GM19372 (cell line): ENCODE data around the gene SMIM29.
"Not testable (repeated sequence)": the region's sequence is repeated elsewhere in the genome, so short reads cannot be mapped to it uniquely, and the experiment has no call there.

ENCODE experiments used
- ATAC-seq: cut with Tn5 transposase; IDR thresholded peaks from one replicate; pipeline ENCODE4 v1.9.1; 2021; ENCODE audit warnings: mild to moderate bottlenecking, low read depth, moderate library complexity; ENCODE audit not compliant: unreplicated experiment

The SMIM29 gene

DNA sequence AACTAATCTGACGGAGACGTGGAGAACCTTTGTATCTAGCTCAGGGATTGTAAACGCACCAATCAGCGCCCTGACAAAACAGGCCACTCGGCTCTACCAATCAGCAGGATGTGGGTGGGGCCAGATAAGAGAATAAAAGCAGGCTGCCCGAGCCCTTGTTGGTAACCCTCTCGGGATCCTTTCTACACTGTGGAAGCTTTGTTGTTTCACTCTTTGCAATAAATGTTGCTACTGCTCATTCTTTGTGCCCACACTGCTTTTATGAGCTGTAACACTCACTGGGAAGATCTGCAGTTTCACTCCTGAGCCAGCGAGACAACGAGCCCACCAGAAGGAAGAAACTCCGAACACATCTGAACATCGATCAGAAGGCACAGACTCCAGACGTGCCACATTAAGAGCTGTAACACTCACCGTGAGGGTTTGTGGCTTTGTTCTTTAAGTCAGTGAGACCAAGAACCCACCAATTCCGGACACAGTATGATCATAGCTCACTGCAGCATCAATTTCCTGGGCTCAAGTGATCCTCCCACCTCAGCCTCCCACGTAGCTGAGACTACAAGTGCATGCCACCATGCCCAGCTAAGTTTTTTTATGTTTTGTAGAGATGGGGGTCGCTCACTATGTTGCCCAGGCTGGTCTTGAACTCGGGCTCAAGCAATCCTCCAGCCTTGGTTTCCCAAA lies 21.0 kb upstream of the SMIM29 start:
- ATAC-seq, result not testable (repeated sequence)

DNA sequence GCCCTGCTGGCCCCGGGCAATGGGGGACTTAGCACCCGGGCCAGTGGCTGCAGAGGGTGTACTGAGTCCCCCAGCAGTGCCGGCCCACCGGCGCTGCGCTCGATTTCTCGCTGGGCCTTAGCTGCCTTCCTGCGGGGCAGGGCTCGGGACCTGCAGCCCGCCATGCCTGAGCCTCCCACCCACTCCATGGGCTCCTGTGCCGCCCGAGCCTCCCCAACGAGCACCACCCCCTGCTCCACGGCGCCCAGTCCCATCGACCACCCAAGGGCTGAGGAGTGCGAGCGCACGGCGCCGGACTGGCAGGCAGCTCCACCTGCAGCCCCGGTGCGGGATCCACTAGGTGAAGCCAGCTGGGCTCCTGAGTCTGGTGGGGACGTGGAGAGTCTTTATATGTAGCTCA lies 20.3 kb upstream of the SMIM29 start:
- ATAC-seq, result not testable (repeated sequence)

DNA sequence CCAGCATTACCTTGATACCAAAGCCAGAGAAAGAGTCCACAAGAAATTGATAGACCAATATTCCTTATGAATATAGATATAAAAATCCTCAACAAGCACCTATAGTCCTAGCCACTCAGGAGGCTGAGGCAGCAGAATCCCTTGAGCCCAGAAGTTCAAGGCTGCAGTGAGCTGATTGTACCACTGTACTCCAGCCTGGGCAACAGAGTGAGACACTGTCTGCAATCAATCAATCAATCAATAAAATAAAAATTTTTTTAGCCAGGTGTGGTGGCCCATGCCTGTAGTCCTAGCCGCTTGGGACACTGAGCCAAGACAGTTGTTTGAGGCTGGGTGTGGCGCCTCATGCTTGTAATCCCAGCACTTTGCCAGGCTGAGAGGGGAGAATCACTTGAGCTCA lies 18.9 kb upstream of the SMIM29 start:
- ATAC-seq, result no peak

DNA sequence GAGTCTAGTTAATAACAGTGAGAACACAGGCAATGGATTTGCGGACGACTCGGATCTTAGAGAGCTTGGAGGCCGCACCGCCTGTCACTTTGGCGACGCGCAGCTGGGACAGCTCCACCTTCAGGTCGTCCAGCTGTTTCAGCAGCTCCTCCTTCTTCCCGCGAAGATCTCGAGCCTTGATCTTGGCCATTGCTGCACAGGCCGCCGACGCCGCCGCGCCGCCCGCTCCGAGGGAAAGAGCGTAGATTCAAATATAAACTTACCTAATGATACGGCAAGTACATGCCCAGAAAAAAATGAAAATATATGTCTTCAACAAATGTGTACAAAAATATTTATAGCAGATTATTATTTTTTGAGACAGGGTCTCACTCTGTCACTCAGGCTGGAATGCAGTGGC lies 14.7 kb upstream of the SMIM29 start:
- ATAC-seq, result not testable (repeated sequence)

DNA sequence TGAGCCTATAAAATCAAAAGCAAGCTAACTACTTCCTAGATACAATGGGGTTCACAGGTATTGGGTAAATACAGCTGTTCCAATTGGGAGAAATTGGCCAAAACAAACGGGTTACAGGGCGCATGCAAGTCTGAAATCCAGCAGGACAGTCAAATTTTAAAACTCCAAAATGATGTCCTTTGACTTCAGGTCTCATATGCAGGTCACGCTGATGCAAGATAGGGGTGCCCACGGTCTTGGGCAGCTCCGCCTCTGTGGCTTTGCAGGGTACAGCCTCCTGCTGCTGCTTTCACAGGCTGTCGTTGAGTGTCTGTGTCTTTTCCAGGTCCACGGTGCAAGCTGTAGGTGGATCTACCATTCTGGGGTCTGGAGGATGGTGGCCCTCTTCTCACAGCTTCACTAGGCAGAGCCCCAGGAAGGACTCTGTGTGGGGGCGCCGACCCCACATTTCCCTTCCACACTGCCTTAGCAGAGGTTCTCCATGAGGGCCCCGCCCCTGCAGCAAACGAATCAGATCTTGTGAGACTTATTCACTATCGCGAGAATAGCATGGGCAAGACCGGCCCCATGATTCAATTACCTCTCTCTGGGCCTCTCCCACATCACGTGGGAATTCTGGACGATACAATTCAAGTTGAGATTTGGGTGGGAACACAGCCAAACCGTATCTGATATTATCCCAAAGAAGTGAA lies 11.9 kb upstream of the SMIM29 start:
- ATAC-seq, result no peak

DNA sequence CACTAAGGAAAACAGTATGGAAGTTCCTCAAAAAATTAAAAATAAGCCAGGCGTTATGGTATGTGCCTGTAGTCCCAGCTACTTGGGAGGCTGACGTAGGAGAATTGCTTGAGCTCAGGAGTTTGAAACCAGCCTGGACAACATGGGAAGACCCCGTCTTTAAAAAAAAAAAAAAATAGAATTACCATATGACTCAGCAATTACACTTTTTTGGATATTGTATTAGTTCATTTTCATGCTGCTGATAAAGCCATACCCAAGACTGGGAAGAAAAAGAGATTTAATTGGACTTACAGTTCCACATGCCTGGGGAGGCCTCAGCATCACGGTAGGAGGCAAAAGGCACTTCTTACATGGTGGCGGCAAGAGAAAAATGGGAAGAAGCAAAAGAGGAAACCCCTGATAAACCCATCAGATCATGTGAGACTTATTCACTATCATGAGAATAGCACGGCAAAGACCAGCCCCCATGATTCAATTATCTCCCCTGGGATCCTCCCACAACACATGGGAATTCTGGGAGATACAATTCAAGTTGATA lies 10.8 kb upstream of the SMIM29 start:
- no peak for ATAC-seq

DNA sequence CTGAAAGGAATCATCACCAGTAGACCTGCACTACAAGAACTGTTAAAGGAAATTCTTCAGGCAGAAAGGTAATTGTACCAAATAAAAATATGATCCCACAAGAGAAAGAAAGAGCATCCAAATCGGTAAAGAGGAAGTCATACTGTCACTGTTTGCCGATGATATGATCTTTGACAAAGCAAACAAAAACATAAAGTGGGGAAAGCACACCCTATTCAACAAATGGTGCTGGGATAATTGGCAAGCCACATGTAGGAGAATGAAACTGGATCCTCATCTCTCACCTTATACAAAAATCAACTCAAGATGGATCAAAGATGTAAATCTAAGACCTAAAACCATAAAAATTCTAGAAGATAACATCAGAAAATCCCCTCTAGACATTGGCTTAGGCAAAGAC lies 3.6 kb upstream of the SMIM29 start:
- not testable (repeated sequence) for ATAC-seq

DNA sequence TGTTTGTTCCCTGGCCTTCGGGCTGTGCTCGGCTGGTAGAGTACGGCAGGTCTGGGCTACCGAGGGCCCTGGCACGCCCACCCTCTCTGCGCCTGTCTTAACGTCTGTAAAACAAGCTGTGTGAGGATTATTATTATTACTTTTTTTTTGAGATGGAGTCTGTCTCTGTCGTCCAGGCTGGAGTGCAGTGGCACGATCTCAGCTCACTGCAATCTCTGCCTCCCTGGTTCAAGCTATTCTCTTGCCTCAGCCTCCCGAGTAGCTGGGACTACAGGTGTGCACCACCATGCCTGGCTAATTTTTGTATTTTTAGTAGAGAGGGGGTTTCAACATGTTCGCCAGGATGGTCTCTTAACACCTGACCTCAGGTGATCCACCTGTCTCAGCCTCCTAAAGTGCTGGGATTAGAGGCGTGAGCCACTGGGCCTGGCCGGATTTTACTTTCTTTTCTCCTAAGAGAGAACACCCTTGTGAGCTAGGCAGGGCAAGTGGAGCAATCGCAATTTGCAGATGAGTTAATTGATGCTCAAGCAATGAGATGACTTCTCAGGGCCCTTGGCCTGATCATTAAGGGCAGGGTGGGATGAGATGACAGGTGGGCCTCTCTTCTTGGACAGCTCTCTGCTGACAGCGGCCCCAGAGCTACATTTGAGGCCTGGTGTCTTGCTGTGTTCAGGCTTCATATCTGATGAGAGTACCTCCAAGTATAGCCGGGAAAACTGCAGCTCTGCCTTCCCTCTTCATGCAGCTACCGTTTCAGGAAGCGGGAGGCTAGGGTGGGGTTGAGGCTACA lies 859 bp upstream of the SMIM29 start:
- ATAC-seq, result peak; percentile 19

DNA sequence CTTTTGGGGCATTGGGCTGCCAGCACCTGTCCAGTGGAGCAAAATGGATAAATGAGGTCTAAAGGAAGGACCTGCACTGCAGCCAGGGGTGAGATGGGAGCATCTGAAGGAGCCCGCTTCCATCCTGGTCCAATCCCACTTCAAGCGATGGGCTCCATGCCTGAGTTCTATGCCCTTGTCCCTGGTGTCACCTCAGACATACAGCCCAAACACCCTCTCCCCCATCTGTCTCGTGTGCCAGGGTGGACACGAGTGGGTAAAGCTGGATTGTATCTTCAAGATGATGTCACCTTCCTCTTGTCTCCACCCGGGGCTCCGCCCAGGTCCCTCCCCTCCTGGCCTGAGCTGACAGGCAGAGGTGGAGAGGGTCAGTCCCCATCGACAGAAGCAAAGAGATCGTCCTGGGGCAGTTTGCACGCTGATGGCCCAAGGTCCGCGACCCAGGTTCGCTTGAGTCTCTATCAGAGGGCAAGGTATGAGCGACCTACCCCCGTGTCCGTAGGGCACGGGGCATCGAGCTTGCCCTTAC lies 544 bp downstream of the SMIM29 start:
- ATAC-seq, result peak; percentile 11

DNA sequence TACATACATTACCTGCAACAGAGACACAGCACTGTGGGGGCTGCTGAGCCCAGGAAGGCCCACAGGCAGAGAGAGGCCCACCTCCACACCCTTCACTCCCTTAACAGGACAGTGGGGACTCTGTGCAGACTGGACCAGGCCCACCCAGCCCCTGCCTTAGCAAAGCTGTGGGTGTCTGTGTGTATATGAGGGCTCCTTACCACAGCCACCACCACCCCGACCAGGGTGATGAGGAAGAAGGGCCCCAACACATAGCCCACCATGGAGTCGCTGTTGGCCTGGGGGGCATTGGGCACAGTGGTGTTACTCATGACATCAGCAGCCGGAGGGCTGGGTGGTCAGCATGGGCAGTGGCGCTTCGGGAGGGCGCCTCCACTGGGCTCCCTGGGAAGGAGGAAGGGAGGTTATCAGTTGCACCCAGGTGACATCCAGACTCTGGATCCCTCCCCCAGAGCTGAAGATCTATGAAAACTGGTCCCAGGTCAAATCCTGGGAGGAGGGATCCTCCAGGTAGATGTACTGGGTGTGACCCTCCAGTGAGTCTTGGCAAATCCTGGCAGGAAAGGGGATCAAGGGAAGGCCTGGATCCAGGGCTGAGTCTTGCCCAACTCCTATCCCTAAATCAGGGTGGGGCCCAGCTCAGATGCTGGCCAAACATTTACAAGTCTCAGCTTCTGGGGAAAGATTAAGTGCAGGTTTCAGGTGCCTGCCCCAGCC lies 1.2 kb downstream of the SMIM29 start:
- ATAC-seq, result no peak

DNA sequence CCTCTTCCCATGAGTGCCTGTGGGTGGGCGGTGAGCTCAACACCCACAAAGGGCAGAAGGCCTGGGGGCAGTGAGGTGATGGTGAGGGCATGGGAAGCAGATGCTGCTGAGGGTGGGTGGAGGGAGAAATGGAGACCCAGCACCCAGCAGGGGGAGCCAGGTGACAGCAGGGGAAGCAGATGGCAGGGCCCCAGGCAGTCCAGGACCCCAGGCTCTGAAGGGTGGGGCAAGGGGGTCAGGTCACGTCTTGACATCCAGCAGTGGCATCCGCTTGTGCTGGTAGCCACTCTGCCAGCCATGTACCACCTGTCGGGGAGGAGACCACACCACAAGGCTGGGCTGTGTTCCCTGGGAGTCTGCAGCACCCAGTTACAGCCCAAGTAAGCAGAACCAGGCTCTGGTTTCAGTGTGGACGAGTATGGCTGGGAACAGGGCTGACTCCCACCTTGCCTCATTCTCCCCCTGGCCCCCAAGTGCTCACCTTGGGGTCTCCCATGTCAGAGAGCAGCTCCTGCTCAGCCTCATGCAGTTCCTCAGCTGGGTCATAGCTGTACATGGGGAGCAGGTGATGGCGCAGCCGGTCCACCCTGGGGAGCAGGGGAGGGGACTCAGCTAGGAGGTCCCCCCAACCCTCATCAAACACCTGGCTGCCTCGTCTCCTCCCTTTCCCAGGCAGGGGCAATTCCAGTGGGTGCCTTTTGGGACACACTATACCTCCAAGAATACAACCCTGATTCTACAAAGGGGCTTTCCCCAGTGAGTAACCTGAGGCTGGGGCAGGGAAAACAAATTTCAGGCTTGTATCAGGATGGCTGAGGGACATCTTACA lies 2.0 kb downstream of the SMIM29 start:
- no peak for ATAC-seq

DNA sequence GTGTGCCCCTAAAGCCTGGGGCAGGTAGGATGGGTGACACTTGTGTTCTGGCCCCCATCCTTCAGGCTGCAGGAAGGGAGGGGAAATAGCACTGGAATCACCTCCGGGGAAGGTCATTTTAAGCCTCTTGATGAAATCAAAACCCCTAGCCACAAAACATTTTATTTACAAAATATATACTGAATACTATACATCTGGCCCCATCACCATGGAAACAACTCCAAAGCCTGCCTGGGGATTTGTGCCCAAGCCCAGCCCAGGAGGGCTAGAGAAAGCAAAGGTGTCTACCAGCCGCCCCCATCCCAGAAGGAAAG lies 2.6 kb downstream of the SMIM29 start:
- ATAC-seq, result no peak

DNA sequence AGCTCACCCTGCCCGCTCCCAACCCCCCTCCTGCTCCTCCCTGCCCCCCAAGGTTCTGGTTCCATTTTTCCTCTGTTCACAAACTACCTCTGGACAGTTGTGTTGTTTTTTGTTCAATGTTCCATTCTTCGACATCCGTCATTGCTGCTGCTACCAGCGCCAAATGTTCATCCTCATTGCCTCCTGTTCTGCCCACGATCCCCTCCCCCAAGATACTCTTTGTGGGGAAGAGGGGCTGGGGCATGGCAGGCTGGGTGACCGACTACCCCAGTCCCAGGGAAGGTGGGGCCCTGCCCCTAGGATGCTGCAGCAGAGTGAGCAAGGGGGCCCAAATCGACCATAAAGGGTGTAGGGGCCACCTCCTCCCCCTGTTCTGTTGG lies 3.1 kb downstream of the SMIM29 start:
- not testable (repeated sequence) for ATAC-seq

DNA sequence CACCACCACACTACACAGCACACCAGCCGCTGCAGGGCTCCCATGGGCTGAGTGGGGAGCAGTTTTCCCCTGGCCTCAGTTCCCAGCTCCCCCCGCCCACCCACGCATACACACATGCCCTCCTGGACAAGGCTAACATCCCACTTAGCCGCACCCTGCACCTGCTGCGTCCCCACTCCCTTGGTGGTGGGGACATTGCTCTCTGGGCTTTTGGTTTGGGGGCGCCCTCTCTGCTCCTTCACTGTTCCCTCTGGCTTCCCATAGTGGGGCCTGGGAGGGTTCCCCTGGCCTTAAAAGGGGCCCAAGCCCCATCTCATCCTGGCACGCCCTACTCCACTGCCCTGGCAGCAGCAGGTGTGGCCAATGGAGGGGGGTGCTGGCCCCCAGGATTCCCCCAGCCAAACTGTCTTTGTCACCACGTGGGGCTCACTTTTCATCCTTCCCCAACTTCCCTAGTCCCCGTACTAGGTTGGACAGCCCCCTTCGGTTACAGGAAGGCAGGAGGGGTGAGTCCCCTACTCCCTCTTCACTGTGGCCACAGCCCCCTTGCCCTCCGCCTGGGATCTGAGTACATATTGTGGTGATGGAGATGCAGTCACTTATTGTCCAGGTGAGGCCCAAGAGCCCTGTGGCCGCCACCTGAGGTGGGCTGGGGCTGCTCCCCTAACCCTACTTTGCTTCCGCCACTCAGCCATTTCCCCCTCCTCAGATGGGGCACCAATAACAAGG lies 3.6 kb downstream of the SMIM29 start:
- not testable (repeated sequence) for ATAC-seq

DNA sequence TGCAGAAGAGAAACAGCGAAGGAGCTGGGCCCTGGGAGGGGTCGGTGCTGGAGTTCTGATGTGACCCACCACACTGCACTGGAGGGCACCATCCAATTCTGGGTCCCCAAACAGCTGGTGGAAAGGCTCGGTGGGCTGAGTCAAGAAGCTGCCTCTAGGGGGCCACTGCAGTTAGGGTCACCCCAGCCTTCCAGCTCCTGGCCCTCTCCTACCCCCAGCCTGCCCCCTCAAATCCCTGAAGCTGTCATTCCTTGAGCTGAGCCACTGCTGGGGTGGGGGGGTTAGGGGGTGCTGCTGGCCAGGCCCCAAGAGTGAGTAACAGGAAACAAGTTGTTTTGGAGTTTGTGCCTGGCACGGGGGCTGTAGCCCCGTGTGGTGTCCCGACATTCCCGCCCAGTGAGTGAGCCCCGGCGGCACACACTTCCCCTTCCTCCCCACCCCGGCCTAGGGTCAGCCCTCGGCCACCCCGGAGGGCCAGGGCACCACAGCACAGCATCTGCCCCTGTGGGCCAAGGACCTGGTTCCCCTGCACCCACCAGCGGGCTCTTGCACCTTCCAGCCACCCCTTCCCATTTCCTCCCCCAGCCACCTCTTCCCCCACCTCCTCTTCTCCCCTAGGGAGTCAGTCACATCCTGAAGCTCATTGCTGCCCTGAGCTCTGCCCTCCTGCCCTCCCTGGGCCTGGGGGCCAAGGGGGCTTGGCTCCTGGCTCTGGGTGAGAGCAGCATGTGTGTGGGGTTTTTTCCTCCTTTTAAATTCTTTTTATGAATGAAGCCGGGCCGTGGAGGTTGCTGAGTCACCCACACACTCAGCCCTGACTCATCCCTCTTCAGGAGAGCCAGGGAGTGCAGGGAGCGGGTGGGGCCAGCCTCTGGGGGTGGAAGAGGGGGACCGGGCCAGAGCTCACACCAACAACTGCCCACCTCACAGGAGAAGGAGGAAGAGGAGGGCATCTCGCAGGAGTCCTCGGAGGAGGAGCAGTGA lies 4.6 kb downstream of the SMIM29 start:
- no peak for ATAC-seq

DNA sequence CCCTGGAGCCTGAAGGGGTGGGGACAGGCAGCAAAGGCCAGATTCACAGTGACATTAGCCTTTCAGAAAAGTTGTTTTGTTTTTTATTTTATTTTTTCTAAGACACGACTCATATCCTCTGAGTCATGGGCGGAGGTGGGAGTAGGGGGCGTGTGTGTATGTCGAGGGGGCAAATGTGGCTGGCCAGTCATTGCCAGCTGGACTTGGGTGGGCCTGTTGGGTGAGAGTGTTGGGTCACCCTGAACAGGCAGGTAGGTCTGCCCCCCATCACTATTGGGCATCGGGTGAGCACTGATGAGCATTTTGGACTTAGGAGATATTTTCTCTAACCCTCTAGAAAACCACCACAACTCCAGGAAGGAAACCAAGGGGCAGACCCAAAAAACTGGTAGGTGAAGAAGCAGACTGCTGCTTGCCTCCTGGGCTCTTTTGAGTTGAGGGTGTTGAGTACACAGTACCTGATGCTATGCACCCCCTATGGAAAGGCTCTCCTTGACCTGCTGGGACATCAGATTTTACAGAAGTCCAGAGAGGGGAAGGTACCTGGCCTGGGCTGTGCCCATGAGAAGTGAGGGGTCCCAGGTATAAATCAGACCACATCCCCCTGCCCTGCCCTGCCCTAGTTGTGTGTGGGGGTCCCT lies 5.6 kb downstream of the SMIM29 start:
- ATAC-seq, result no peak
